Ascending aorta (tissue), 2 donors: ENCODE measurements around the gene POLR3G. TPM values are rescaled to one million over a fixed set of nuclear protein-coding genes. Genes with fewer than 3 reads are reported as not detected.

Source experiments
- DNase-seq, 2 donors: peaks; one replicate each; pipeline ENCODE4 v3.0.0-alpha.2; 2019; ENCODE audit warnings: low spot score in 2 of 2
- H3K27ac ChIP-seq, 2 donors: fragments of 200-600 bp; sonication (generic); one replicate each; pipeline ENCODE4 v1.5.1; 2016 to 2017; ENCODE audit warnings: mild to moderate bottlenecking in 1 of 2
- H3K27me3 ChIP-seq: fragments of 200-600 bp; sonication (generic); one replicate; pipeline ENCODE4 v1.5.1; 2017
- H3K36me3 ChIP-seq, 2 donors: fragments of 200-600 bp; sonication (generic); one replicate each; pipeline ENCODE4 v1.5.1; 2016
- H3K4me1 ChIP-seq, 2 donors: fragments of 200-600 bp; sonication (generic); one replicate each; pipeline ENCODE4 v1.5.1; 2016 to 2017; ENCODE audit warnings: mild to moderate bottlenecking in 1 of 2
- H3K4me3 ChIP-seq, 2 donors: fragments of 200-600 bp; sonication (generic); one replicate each; pipeline ENCODE4 v1.5.1; 2016 to 2017; ENCODE audit warnings: mild to moderate bottlenecking in 1 of 2
- H3K9me3 ChIP-seq, 2 donors: fragments of 200-600 bp; sonication (generic); one replicate each; pipeline ENCODE4 v1.5.1; 2016
- intact Hi-C: fragments of 100-400 bp; cut with DNase I; formaldehyde crosslinking; loops from one replicate; pipeline ENCODE4 v1.15.1; 2023
- total RNA-seq: library from RNA; depleted of rRNA; stranded (reverse); fragments of >200 nt; gene quantifications from one replicate; pipeline ENCODE4 v1.1.0, GENCODE V29; 2016
- TF ChIP-seq, protein P1 (sequence below), 3 experiments: fragments of 200-600 bp in 2 of 3; fragments of 450-650 bp in 1 of 3; sonication (generic) in 2 of 3; IDR thresholded peaks; one replicate each; pipeline ENCODE4 v1.5.1; 2016 to 2019; ENCODE audit warnings: antibody characterized with exemption in 3 of 3, mild to moderate bottlenecking in 1 of 3, moderate library complexity in 1 of 3

Gene POLR3G
- total RNA-seq, 1 donor from 2014 or later: 1.5 TPM

DNA sequence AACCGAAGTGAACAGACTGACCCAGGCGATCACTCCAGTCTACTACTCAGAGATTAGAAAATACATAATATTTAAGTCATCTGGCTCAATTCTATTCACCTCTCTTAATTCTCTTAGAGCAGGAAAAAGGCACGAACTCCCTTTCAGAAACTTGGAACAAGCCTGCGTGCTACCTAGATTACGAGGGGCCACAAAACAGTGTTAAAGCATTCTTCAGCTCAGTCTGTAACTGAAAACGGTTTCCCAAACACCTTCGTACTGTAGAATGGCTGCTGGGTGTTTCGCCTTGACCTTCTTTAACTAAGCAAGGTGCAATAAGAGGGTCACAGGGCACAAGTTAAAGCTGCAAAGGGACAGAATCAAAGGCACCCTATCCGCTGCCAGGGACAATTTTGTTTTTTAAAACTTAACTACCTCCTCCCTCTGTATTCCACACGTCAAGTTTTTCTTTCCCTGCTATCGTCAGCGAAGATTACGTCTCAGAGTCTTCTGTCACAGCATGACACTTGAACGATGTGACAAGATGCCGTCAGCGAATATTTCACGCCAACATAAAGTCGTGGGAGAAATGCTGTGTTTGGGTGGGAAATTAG lies 54.0 kb downstream of the POLR3G start:
- intact Hi-C loops: loop anchor here (1.0 to 10.0 kb wide), 7 partner anchors 54 to 1844 kb away; partner anchors contain the start of genes ARRDC3, CETN3, MBLAC2 and POLR3G
- TF ChIP-seq, protein P1, sequence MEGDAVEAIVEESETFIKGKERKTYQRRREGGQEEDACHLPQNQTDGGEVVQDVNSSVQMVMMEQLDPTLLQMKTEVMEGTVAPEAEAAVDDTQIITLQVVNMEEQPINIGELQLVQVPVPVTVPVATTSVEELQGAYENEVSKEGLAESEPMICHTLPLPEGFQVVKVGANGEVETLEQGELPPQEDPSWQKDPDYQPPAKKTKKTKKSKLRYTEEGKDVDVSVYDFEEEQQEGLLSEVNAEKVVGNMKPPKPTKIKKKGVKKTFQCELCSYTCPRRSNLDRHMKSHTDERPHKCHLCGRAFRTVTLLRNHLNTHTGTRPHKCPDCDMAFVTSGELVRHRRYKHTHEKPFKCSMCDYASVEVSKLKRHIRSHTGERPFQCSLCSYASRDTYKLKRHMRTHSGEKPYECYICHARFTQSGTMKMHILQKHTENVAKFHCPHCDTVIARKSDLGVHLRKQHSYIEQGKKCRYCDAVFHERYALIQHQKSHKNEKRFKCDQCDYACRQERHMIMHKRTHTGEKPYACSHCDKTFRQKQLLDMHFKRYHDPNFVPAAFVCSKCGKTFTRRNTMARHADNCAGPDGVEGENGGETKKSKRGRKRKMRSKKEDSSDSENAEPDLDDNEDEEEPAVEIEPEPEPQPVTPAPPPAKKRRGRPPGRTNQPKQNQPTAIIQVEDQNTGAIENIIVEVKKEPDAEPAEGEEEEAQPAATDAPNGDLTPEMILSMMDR (IDR thresholded peaks at IDR 0.05): no peak
- DNase-seq: no peak
- Histone ChIP-seq H3K27me3 (no peaks in the 10 kb centered on the region), H3K4me1 (peaks cover 8 to 12% of the 10 kb centered on the region in 2 donors), H3K9me3 (no peaks in the 10 kb centered on the region), H3K4me3 (peak overlapping the region; percentile 81 to 94), H3K36me3 (peaks cover 0 to 17% of the 10 kb centered on the region in 2 donors), H3K27ac (peak overlapping the region; percentile 90 to 96)

DNA sequence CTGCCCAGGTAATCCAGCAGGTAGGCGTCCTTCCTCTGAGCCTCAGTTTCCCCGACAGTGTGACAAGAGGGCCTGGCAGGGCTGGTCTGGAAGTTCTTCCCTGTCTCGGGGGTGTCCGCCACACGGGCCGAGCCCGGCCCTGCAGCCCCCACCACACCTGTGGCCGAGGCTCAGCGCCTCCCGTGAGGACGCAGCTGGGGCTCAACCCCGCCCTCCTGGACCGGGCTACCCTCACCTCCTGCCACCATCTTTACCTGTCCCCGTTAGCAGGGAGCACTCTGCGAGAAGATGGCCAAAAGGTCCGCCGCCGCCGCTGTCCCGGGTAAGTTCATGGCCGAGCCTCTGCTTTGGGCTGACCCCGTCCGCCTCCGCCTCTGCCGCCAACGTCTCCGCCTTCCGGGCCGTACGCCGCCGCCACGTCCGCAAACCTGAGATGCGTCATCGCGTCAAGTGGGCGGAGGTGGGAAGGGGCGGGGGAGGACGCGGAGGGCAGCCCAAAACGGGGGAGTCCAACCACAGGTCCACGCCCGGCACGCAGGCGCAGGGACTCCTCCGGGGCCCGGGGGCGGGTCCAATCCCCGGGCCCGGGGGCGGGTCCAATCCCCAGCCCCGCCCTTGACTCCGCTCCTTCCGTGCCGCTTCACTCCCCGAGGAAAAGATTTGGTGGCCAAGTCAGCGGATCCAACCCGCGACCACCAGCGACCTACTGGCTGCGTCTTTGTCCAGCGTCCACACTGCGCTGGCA lies 54.7 kb downstream of the POLR3G start, which contains the start of gene LYSMD3:
LYSMD3 (minus strand) TSS at position 391 of the 745 bp plus-strand sequence. CDS start 4,295 bp downstream, outside the sequence.
- Histone ChIP-seq H3K36me3 (peaks cover 0 to 11% of the 10 kb centered on the region in 2 donors), H3K27me3 (no peaks in the 10 kb centered on the region), H3K27ac (peak within 1 kb of the TSS; percentile 90 to 96), H3K4me1 (peaks cover 8 to 12% of the 10 kb centered on the region in 2 donors), H3K4me3 (peak within 1 kb of the TSS; percentile 81 to 94), H3K9me3 (no peaks in the 10 kb centered on the region)
- TF ChIP-seq, protein P1 (IDR thresholded peaks at IDR 0.05): no peak
- intact Hi-C loops: loop anchor here (1.0 to 10.0 kb wide), 7 partner anchors 55 to 1845 kb away; partner anchors contain the start of genes ARRDC3, CETN3, MBLAC2 and POLR3G
- DNase-seq: peak; percentile 91 to 99

DNA sequence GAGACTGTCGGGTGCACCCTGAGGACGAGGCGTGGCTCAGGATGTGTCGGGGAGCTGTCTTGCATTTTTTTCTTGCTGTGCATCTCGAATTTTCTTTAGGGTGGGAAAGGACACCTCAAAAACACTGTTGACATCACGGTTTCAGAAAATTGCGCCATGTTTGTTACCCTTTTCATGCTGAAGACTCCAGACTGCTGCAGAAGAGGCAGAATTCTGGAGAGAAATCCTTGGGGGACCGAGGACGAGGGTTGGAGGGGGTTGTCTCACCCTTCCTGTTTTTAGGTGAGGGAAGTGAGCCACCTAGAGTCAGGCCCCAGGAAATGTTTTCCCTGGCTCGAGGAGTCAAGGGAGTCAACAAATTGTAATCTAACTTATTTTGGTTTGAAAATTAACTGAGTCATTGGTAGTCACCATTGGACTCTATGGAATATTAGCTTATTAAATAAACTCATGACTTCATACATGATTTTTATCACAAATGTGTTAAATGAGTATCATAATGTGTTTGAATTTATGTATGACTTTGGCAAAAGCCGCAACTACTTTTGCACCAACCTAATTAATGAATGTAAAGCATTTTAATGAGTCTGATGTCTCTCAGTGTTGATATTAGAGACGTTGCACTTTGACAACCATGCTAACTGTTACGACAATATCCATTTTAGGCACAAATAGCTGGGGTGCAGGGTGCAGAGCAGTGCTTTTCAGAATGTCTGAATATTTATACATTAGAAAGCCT lies 55.4 kb downstream of the POLR3G start:
- peaks cover 0 to 3% of the 10 kb centered on the region in 2 donors for H3K36me3 ChIP-seq
- intact Hi-C loops: loop anchor here (1.0 to 10.0 kb wide), 7 partner anchors 56 to 1845 kb away; partner anchors contain the start of genes ARRDC3, CETN3, MBLAC2 and POLR3G
- TF ChIP-seq, protein P1 (IDR thresholded peaks at IDR 0.05): peak; percentile 50 to 71 (median 61)
- H3K27me3 ChIP-seq: no peaks in the 10 kb centered on the region
- DNase-seq: peak; percentile 10 to 84
- H3K9me3 ChIP-seq: no peaks in the 10 kb centered on the region
- H3K27ac ChIP-seq: peak overlapping the region; percentile 80 to 96
- H3K4me1 ChIP-seq: peaks cover 8 to 12% of the 10 kb centered on the region in 2 donors
- peak overlapping the region; percentile 81 to 94 for H3K4me3 ChIP-seq

DNA sequence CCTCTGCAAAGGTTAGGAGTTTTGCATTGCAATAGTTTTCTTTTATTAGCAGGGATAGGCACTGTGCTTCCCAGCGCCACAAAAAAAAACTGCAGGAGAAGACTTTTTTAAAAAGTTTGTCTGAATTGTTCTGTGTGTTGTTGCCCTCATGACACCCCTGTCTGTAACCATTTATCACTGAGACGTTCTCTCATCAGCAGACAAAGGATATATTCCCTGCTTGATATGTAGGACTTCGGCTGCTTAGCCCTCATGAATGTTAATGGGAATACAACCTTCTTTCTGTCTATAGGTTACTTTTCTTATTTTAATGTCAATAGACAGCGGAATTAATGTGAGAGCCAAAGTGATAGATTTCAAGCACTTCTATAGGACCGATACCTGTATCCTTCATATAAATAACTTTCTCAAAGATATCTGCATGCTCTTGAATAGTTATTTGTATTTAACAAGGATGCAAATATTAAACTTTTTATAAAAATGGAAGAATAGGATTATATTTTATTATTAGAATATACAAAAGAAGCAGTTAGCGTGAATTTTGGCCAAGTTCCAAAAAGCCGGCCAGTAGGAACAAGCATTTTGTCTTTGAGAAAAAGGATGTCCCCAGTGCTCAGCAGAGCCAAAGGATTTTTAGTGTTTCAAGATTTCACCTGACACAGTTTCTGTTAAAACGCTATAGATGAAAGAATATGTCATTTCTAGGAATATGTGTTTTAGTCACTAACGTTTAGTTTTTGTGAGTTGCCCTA lies 56.2 kb downstream of the POLR3G start:
- peak overlapping the region in 1 of 2 donors; percentile 81 for H3K4me3 ChIP-seq
- TF ChIP-seq, protein P1 (IDR thresholded peaks at IDR 0.05): no peak
- H3K27me3 ChIP-seq: no peaks in the 10 kb centered on the region
- H3K4me1 ChIP-seq: peaks cover 8 to 12% of the 10 kb centered on the region in 2 donors
- intact Hi-C loops: no loop called here
- H3K9me3 ChIP-seq: no peaks in the 10 kb centered on the region
- no peak for DNase-seq
- H3K36me3 ChIP-seq: no peaks in the 10 kb centered on the region
- no peak overlapping the region for H3K27ac ChIP-seq

DNA sequence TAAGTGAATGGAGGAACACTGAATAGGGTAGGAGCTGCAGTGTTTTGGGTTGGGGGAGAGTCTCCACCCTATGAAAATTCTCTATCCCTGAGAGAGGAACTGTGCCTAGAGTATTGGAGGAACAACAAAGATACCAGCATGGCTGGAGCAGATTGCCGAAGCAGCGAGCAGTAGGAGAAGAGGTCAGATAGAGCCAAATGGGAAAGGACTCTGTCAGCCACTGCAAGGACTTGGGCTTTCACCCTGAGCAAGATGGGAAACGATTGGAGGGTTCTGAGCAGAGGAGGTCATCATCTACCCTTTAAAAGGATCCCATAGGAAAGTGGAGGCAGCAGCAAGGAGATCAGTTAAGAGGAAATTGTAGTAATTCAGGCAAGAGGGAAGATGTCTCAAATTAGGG lies 59.1 kb downstream of the POLR3G start:
- H3K4me1 ChIP-seq: peaks cover 3 to 7% of the 10 kb centered on the region in 2 donors
- no peak overlapping the region for H3K27ac ChIP-seq
- no peak for DNase-seq
- no peaks in the 10 kb centered on the region for H3K36me3 ChIP-seq
- TF ChIP-seq, protein P1 (IDR thresholded peaks at IDR 0.05): no peak
- no peaks in the 10 kb centered on the region for H3K9me3 ChIP-seq
- H3K4me3 ChIP-seq: no peak overlapping the region
- intact Hi-C loops: no loop called here
- no peaks in the 10 kb centered on the region for H3K27me3 ChIP-seq
